H7 (cell line): ENCODE data around the gene STPG2. TPM values are rescaled to one million over a fixed set of nuclear protein-coding genes. Genes with fewer than 3 reads are reported as not detected.

Experiments
- DNase-seq: peaks from one replicate; pipeline ENCODE4 v3.0.0; 2012
- H3K27me3 ChIP-seq: 2 replicates; pipeline ENCODE4 v1.6.0; 2011; ENCODE audit warnings: mild to moderate bottlenecking, low read length; ENCODE audit not compliant: control insufficient read depth, insufficient read depth
- H3K36me3 ChIP-seq: replicated peaks from 2 replicates; pipeline ENCODE4 v1.5.1; 2011; ENCODE audit warnings: low read length; ENCODE audit not compliant: control insufficient read depth, insufficient read depth
- H3K4me3 ChIP-seq: 2 replicates; pipeline ENCODE4 v1.5.1; 2011; ENCODE audit warnings: low read depth, mild to moderate bottlenecking, control low read depth, low read length, moderate library complexity; ENCODE audit not compliant: insufficient read depth
- total RNA-seq: library from RNA; depleted of rRNA; stranded (reverse); fragments of >200 nt; shearing (Covaris generic); gene quantifications from 2 replicates; pipeline ENCODE4 v1.2.3, GENCODE V29; 2014; rRNA removed

The STPG2 gene
- total RNA-seq = 0.03 and 0.22 TPM in 2 replicates

- peak within 1 kb of the TSS; percentile 70 for H3K4me3 ChIP-seq
- peak; percentile 86 for DNase-seq
- H3K27me3 ChIP-seq = no peaks in the 10 kb centered on the region
- no peaks in the 10 kb centered on the region for H3K36me3 ChIP-seq
Observed at GRCh38 chr4:98143001-98143899, at the start of gene STPG2. Gene STPG2 (minus strand): TSS chr4:98143476.

- no peaks in the 10 kb centered on the region for H3K27me3 ChIP-seq
- no peaks in the 10 kb centered on the region for H3K36me3 ChIP-seq
- H3K4me3 ChIP-seq = no peak overlapping the region
- no peak for DNase-seq
Observed at GRCh38 chr4:98185279-98185678, 42.0 kb upstream of the STPG2 start.

- Histone ChIP-seq H3K36me3 (no peaks in the 10 kb centered on the region), H3K4me3 (no peak overlapping the region)
- DNase-seq = no peak
Observed at GRCh38 chr4:98181809-98182208, 38.5 kb upstream of the STPG2 start.

GRCh38 chr4:98179951-98180350 lies 36.7 kb upstream of the STPG2 start:
- H3K27me3 ChIP-seq = no peaks in the 10 kb centered on the region
- no peaks in the 10 kb centered on the region for H3K36me3 ChIP-seq
- DNase-seq = no peak
- H3K4me3 ChIP-seq = no peak overlapping the region

More at GRCh38 chr4:98181809-98182208, 38.5 kb upstream of the STPG2 start:
- no peaks in the 10 kb centered on the region for H3K27me3 ChIP-seq

- Histone ChIP-seq H3K27me3 (no peaks in the 10 kb centered on the region), H3K36me3 (no peaks in the 10 kb centered on the region), H3K4me3 (no peak overlapping the region)
- DNase-seq = no peak
Observed at GRCh38 chr4:98176531-98176930, 33.3 kb upstream of the STPG2 start.

GRCh38 chr4:98170035-98170434 lies 26.8 kb upstream of the STPG2 start:
- Histone ChIP-seq H3K36me3 (no peaks in the 10 kb centered on the region), H3K4me3 (no peak overlapping the region), H3K27me3 (no peaks in the 10 kb centered on the region)
- DNase-seq = no peak

- no peak for DNase-seq
- H3K27me3 ChIP-seq = no peaks in the 10 kb centered on the region
- no peak overlapping the region for H3K4me3 ChIP-seq
- no peaks in the 10 kb centered on the region for H3K36me3 ChIP-seq
Observed at GRCh38 chr4:98166731-98167041, 23.4 kb upstream of the STPG2 start.

- H3K36me3 ChIP-seq = no peaks in the 10 kb centered on the region
- DNase-seq = no peak
- no peaks in the 10 kb centered on the region for H3K27me3 ChIP-seq
- H3K4me3 ChIP-seq = no peak overlapping the region
Observed at GRCh38 chr4:98166025-98166730, 22.9 kb upstream of the STPG2 start.

GRCh38 chr4:98162696-98163095 lies 19.4 kb upstream of the STPG2 start:
- no peak for DNase-seq
- H3K27me3 ChIP-seq = no peaks in the 10 kb centered on the region
- no peaks in the 10 kb centered on the region for H3K36me3 ChIP-seq

GRCh38 chr4:98151145-98151924 lies 8.1 kb upstream of the STPG2 start:
- no peak for DNase-seq
- Histone ChIP-seq H3K36me3 (no peaks in the 10 kb centered on the region), H3K27me3 (no peaks in the 10 kb centered on the region), H3K4me3 (no peak overlapping the region)

More at GRCh38 chr4:98162696-98163095, 19.4 kb upstream of the STPG2 start:
- H3K4me3 ChIP-seq = no peak overlapping the region

- Histone ChIP-seq H3K36me3 (no peaks in the 10 kb centered on the region), H3K27me3 (no peaks in the 10 kb centered on the region), H3K4me3 (no peak overlapping the region)
- DNase-seq = no peak
Observed at GRCh38 chr4:98150092-98150761, 7.0 kb upstream of the STPG2 start.

GRCh38 chr4:98148856-98149255 lies 5.6 kb upstream of the STPG2 start:
- no peaks in the 10 kb centered on the region for H3K27me3 ChIP-seq
- H3K36me3 ChIP-seq = no peaks in the 10 kb centered on the region
- no peak for DNase-seq
- H3K4me3 ChIP-seq = no peak overlapping the region

GRCh38 chr4:98126141-98126540 lies 17.1 kb downstream of the STPG2 start:
- Histone ChIP-seq H3K36me3 (no peaks in the 10 kb centered on the region), H3K4me3 (no peak overlapping the region), H3K27me3 (no peaks in the 10 kb centered on the region)
- DNase-seq = no peak

- no peak for DNase-seq
- Histone ChIP-seq H3K4me3 (no peak overlapping the region), H3K27me3 (no peaks in the 10 kb centered on the region), H3K36me3 (no peaks in the 10 kb centered on the region)
Observed at GRCh38 chr4:98125585-98125984, 17.7 kb downstream of the STPG2 start.
